Mucosa of rectum (tissue), 2 donors: Measurements from ENCODE around the gene DCAF4.
"Not testable (repeated sequence)": the region's sequence is repeated elsewhere in the genome, so short reads cannot be mapped to it uniquely, and the experiment has no call there.

Experiments used
- H3K27ac ChIP-seq, 2 donors: one replicate each; pipeline ENCODE4 v1.7.0; 2013; ENCODE audit warnings: inconsistent platforms in 2 of 2, low read depth in 2 of 2, low read length in 2 of 2
- H3K27me3 ChIP-seq, 2 donors: one replicate each; pipeline ENCODE4 v1.7.0; 2013; ENCODE audit warnings: low read length in 2 of 2; ENCODE audit not compliant: control insufficient read depth in 2 of 2, insufficient read depth in 2 of 2
- H3K36me3 ChIP-seq, 2 donors: one replicate each; pipeline ENCODE4 v1.7.0; 2013; ENCODE audit warnings: low read length in 2 of 2; ENCODE audit not compliant: control insufficient read depth in 2 of 2, insufficient read depth in 2 of 2
- H3K4me1 ChIP-seq, 2 donors: one replicate each; pipeline ENCODE4 v1.7.0; 2013; ENCODE audit warnings: low read length in 2 of 2, mild to moderate bottlenecking in 1 of 2; ENCODE audit not compliant: control insufficient read depth in 2 of 2, insufficient read depth in 2 of 2
- H3K4me3 ChIP-seq, 2 donors: one replicate each; pipeline ENCODE4 v1.7.0; 2013; ENCODE audit warnings: low read length in 2 of 2
- H3K9ac ChIP-seq, 2 donors: one replicate each; pipeline ENCODE4 v1.7.0; 2013; ENCODE audit warnings: low read length in 2 of 2, low read depth in 1 of 2, mild to moderate bottlenecking in 1 of 2
- H3K9me3 ChIP-seq, 2 donors: one replicate each; pipeline ENCODE4 v1.7.0; 2013; ENCODE audit warnings: low read length in 2 of 2; ENCODE audit not compliant: control insufficient read depth in 2 of 2
- donor health status: healthy.
- donor health status: Normal muscosa, but diverticular disease.

Gene DCAF4

GRCh38 chr14:72961579-72962335, 35.5 kb downstream of the DCAF4 start:
- Histone ChIP-seq H3K27ac (no peak overlapping the region), H3K36me3 (peaks cover 28 to 32% of the 10 kb centered on the region in 2 donors), H3K9ac (no peak overlapping the region), H3K4me3 (no peak overlapping the region), H3K27me3 (no peaks in the 10 kb centered on the region), H3K9me3 (no peaks in the 10 kb centered on the region), H3K4me1 (no peaks in the 10 kb centered on the region)

GRCh38 chr14:72962336-72962754, 36.1 kb downstream of the DCAF4 start:
- not testable (repeated sequence) for H3K4me3 ChIP-seq, H3K27me3 ChIP-seq, H3K9me3 ChIP-seq, H3K9ac ChIP-seq, H3K4me1 ChIP-seq, H3K27ac ChIP-seq
- peaks cover 25 to 29% of the 10 kb centered on the region in 2 donors for H3K36me3 ChIP-seq

- Histone ChIP-seq H3K9ac (no peak overlapping the region), H3K4me3 (no peak overlapping the region), H3K4me1 (no peaks in the 10 kb centered on the region), H3K27me3 (no peaks in the 10 kb centered on the region), H3K36me3 (peaks cover 20 to 24% of the 10 kb centered on the region in 2 donors), H3K27ac (no peak overlapping the region), H3K9me3 (no peaks in the 10 kb centered on the region)
Observed at GRCh38 chr14:72962829-72963312, 36.6 kb downstream of the DCAF4 start.

- no peak overlapping the region for H3K27ac ChIP-seq
- no peaks in the 10 kb centered on the region for H3K9me3 ChIP-seq
- H3K4me3 ChIP-seq = no peak overlapping the region
- no peaks in the 10 kb centered on the region for H3K27me3 ChIP-seq
- no peaks in the 10 kb centered on the region for H3K4me1 ChIP-seq
- H3K36me3 ChIP-seq = peaks cover 8 to 16% of the 10 kb centered on the region in 2 donors
- no peak overlapping the region for H3K9ac ChIP-seq
Observed at GRCh38 chr14:72965249-72965648, 39.0 kb downstream of the DCAF4 start.

GRCh38 chr14:72966038-72966437, 39.8 kb downstream of the DCAF4 start:
- Histone ChIP-seq H3K27me3 (no peaks in the 10 kb centered on the region), H3K4me3 (no peak overlapping the region), H3K9me3 (no peaks in the 10 kb centered on the region), H3K36me3 (peaks cover 12 to 21% of the 10 kb centered on the region in 2 donors), H3K4me1 (no peaks in the 10 kb centered on the region), H3K27ac (no peak overlapping the region), H3K9ac (no peak overlapping the region)

GRCh38 chr14:72968316-72968715, 42.1 kb downstream of the DCAF4 start:
- Histone ChIP-seq H3K9ac (no peak overlapping the region), H3K9me3 (no peaks in the 10 kb centered on the region), H3K4me3 (no peak overlapping the region), H3K27ac (no peak overlapping the region), H3K27me3 (no peaks in the 10 kb centered on the region), H3K36me3 (peaks cover 15 to 28% of the 10 kb centered on the region in 2 donors), H3K4me1 (no peaks in the 10 kb centered on the region)

GRCh38 chr14:72970058-72970630, 43.9 kb downstream of the DCAF4 start:
- Histone ChIP-seq H3K36me3 (peaks cover 33 to 45% of the 10 kb centered on the region in 2 donors), H3K4me3 (no peak overlapping the region), H3K27ac (no peak overlapping the region), H3K4me1 (no peaks in the 10 kb centered on the region), H3K27me3 (no peaks in the 10 kb centered on the region), H3K9me3 (no peaks in the 10 kb centered on the region), H3K9ac (no peak overlapping the region)

- Histone ChIP-seq H3K4me1 (no peaks in the 10 kb centered on the region), H3K27me3 (no peaks in the 10 kb centered on the region), H3K9ac (no peak overlapping the region), H3K9me3 (no peaks in the 10 kb centered on the region), H3K27ac (no peak overlapping the region), H3K4me3 (no peak overlapping the region), H3K36me3 (peaks cover 40 to 51% of the 10 kb centered on the region in 2 donors)
Observed at GRCh38 chr14:72970824-72971434, 44.7 kb downstream of the DCAF4 start.

- H3K27me3 ChIP-seq = no peaks in the 10 kb centered on the region
- H3K27ac ChIP-seq = no peak overlapping the region
- H3K9me3 ChIP-seq = no peaks in the 10 kb centered on the region
- no peaks in the 10 kb centered on the region for H3K4me1 ChIP-seq
- peaks cover 51 to 55% of the 10 kb centered on the region in 2 donors for H3K36me3 ChIP-seq
- H3K9ac ChIP-seq = no peak overlapping the region
- no peak overlapping the region for H3K4me3 ChIP-seq
Observed at GRCh38 chr14:72974661-72975060, 48.4 kb downstream of the DCAF4 start.

GRCh38 chr14:72975770-72976169, 49.5 kb downstream of the DCAF4 start:
- H3K4me3 ChIP-seq = no peak overlapping the region
- no peaks in the 10 kb centered on the region for H3K4me1 ChIP-seq
- peaks cover 50 to 55% of the 10 kb centered on the region in 2 donors for H3K36me3 ChIP-seq
- H3K27ac ChIP-seq = no peak overlapping the region
- H3K27me3 ChIP-seq = no peaks in the 10 kb centered on the region
- H3K9me3 ChIP-seq = no peaks in the 10 kb centered on the region
- H3K9ac ChIP-seq = no peak overlapping the region
